Measurements from ENCODE around the gene MYBBP1A. TPM values are rescaled to one million over a fixed set of nuclear protein-coding genes. Genes with fewer than 3 reads are reported as not detected.

MYBBP1A gene
- total RNA-seq, 1 donor = 49.2 TPM

GRCh38 chr17:4540224-4540651, 14.9 kb downstream of the MYBBP1A start:
- Histone ChIP-seq H3K9me3 (ENCODE audit: low read depth, low read length) (no peaks in the 10 kb centered on the region), H3K27me3 (ENCODE audit: insufficient read depth, low read length) (no peaks in the 10 kb centered on the region), H3K27ac (ENCODE audit: low read depth, low read length) (no peak overlapping the region), H3K4me2 (ENCODE audit: insufficient read depth, low read length) (no peak overlapping the region), H3K79me2 (ENCODE audit: insufficient read depth, low read length) (no peaks in the 10 kb centered on the region), H3K4me1 (ENCODE audit: insufficient read depth, low read length) (no peaks in the 10 kb centered on the region), H3K4me3 (ENCODE audit: insufficient read depth, low read length) (no peak overlapping the region), H4K20me1 (ENCODE audit: insufficient read depth, low read length) (peaks cover 8% of the 10 kb centered on the region), H2AFZ (ENCODE audit: low read length) (no peak overlapping the region), H3K36me3 (ENCODE audit: insufficient read depth, low read length) (peaks cover 33% of the 10 kb centered on the region)
- DNase-seq (ENCODE audit: insufficient read length, low spot score, missing footprints) = peak; percentile 91
- no peak for TF ChIP-seq CTCF (IDR thresholded peaks at IDR 0.05; ENCODE audit: extremely low read depth, low read depth, low read length)

- DNase-seq (ENCODE audit: insufficient read length, low spot score, missing footprints) = no peak
- H2AFZ ChIP-seq (ENCODE audit: low read length) = no peak overlapping the region
- H3K9me3 ChIP-seq (ENCODE audit: low read depth, low read length) = no peaks in the 10 kb centered on the region
- no peaks in the 10 kb centered on the region for H3K4me1 ChIP-seq (ENCODE audit: insufficient read depth, low read length)
- no peaks in the 10 kb centered on the region for H3K27me3 ChIP-seq (ENCODE audit: insufficient read depth, low read length)
- peaks cover 8% of the 10 kb centered on the region for H4K20me1 ChIP-seq (ENCODE audit: insufficient read depth, low read length)
- H3K4me2 ChIP-seq (ENCODE audit: insufficient read depth, low read length) = no peak overlapping the region
- no peak for TF ChIP-seq CTCF (IDR thresholded peaks at IDR 0.05; ENCODE audit: extremely low read depth, low read depth, low read length)
- H3K36me3 ChIP-seq (ENCODE audit: insufficient read depth, low read length) = peaks cover 33% of the 10 kb centered on the region
- no peak overlapping the region for H3K4me3 ChIP-seq (ENCODE audit: insufficient read depth, low read length)
- H3K27ac ChIP-seq (ENCODE audit: low read depth, low read length) = no peak overlapping the region
- H3K79me2 ChIP-seq (ENCODE audit: insufficient read depth, low read length) = no peaks in the 10 kb centered on the region
These were observed 15.5 kb downstream of the MYBBP1A start for GRCh38 chr17:4539576-4540223.

GRCh38 chr17:4539025-4539424, 16.2 kb downstream of the MYBBP1A start:
- Histone ChIP-seq H3K4me3 (ENCODE audit: insufficient read depth, low read length) (no peak overlapping the region), H3K79me2 (ENCODE audit: insufficient read depth, low read length) (no peaks in the 10 kb centered on the region), H4K20me1 (ENCODE audit: insufficient read depth, low read length) (peaks cover 8% of the 10 kb centered on the region), H2AFZ (ENCODE audit: low read length) (no peak overlapping the region), H3K9me3 (ENCODE audit: low read depth, low read length) (no peaks in the 10 kb centered on the region), H3K27me3 (ENCODE audit: insufficient read depth, low read length) (no peaks in the 10 kb centered on the region), H3K36me3 (ENCODE audit: insufficient read depth, low read length) (peaks cover 30% of the 10 kb centered on the region), H3K4me2 (ENCODE audit: insufficient read depth, low read length) (no peak overlapping the region), H3K27ac (ENCODE audit: low read depth, low read length) (no peak overlapping the region), H3K4me1 (ENCODE audit: insufficient read depth, low read length) (no peaks in the 10 kb centered on the region)
- peak; percentile 91 for DNase-seq (ENCODE audit: insufficient read length, low spot score, missing footprints)
- TF ChIP-seq CTCF (IDR thresholded peaks at IDR 0.05; ENCODE audit: extremely low read depth, low read depth, low read length) = no peak

- Histone ChIP-seq H4K20me1 (ENCODE audit: insufficient read depth, low read length) (peaks cover 8% of the 10 kb centered on the region), H3K9me3 (ENCODE audit: low read depth, low read length) (no peaks in the 10 kb centered on the region), H3K27ac (ENCODE audit: low read depth, low read length) (no peak overlapping the region), H3K4me2 (ENCODE audit: insufficient read depth, low read length) (no peak overlapping the region), H3K4me3 (ENCODE audit: insufficient read depth, low read length) (no peak overlapping the region), H3K79me2 (ENCODE audit: insufficient read depth, low read length) (no peaks in the 10 kb centered on the region), H2AFZ (ENCODE audit: low read length) (no peak overlapping the region), H3K27me3 (ENCODE audit: insufficient read depth, low read length) (no peaks in the 10 kb centered on the region), H3K36me3 (ENCODE audit: insufficient read depth, low read length) (peaks cover 30% of the 10 kb centered on the region), H3K4me1 (ENCODE audit: insufficient read depth, low read length) (no peaks in the 10 kb centered on the region)
- DNase-seq (ENCODE audit: insufficient read length, low spot score, missing footprints) = peak; percentile 83
- TF ChIP-seq CTCF (IDR thresholded peaks at IDR 0.05; ENCODE audit: extremely low read depth, low read depth, low read length) = no peak
These were observed 16.8 kb downstream of the MYBBP1A start for GRCh38 chr17:4538236-4539002.

Data from osteoblast (primary cell).